Astrocyte (in vitro differentiated cells and primary cell): Measurements from ENCODE around the gene SLC2A3.

Experiments
- EZH2 ChIP-seq: IDR thresholded peaks from 2 replicates; pipeline ENCODE4 v1.6.1; 2012; ENCODE audit warnings: mild to moderate bottlenecking, low read length, inconsistent platforms; ENCODE audit not compliant: insufficient read depth
- TF ChIP-seq, protein P1 (sequence below): IDR thresholded peaks from 2 replicates; pipeline ENCODE4 v1.5.1; 2011; ENCODE audit warnings: low read depth, mild to moderate bottlenecking, inconsistent platforms, low read length, moderate library complexity; ENCODE audit not compliant: insufficient read depth

DNA sequence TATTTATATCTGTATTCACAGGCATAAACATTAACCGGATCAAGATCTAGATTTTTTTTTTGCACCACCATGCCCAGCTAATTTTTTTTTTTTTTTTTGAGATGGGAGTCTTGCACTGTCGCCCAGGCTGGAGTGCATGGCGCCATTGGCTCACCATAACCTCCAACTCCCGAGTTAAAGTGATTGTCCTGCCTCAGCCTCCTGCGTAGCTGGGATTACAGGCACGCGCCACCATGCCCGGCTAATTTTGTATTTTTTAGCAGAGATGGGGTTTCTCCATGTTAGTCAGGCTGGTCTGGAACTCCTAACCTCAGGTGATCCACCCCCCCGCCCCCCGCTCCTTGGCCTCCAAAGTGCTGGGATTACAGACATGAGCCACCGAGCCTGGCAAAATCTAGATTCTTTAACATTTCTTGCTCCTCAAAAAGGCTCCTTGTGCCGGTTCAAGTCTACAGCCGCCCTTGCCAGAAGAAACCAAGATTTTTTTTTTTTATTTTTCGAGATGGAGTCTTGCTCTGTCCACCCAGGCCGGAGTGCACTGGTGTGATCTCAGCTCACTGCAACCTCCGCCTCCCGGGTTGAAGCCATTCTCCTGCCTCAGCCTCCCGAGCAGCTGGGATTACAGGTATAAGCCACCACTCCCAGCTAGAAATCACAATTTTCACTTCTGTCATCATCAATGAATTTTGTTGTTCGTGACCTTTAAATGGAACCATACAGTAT, 36.9 kb upstream of the SLC2A3 start:
- TF ChIP-seq, protein P1, sequence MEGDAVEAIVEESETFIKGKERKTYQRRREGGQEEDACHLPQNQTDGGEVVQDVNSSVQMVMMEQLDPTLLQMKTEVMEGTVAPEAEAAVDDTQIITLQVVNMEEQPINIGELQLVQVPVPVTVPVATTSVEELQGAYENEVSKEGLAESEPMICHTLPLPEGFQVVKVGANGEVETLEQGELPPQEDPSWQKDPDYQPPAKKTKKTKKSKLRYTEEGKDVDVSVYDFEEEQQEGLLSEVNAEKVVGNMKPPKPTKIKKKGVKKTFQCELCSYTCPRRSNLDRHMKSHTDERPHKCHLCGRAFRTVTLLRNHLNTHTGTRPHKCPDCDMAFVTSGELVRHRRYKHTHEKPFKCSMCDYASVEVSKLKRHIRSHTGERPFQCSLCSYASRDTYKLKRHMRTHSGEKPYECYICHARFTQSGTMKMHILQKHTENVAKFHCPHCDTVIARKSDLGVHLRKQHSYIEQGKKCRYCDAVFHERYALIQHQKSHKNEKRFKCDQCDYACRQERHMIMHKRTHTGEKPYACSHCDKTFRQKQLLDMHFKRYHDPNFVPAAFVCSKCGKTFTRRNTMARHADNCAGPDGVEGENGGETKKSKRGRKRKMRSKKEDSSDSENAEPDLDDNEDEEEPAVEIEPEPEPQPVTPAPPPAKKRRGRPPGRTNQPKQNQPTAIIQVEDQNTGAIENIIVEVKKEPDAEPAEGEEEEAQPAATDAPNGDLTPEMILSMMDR: no peak
- no peak for TF ChIP-seq EZH2
